ENCODE results near the gene LMNTD2. TPM values are rescaled to one million over a fixed set of nuclear protein-coding genes. Genes with fewer than 3 reads are reported as not detected.

LMNTD2 gene
- total and polyA plus RNA-seq, 10 donors: 3.9 to 10.1 (median 5.7) TPM

- intact Hi-C loops (cut with DNase I; ENCODE audit: low total_unique reads): no loop called here
- peaks cover 17 to 43% (median 34%) of the 10 kb centered on the region in 6 donors for H3K4me1 ChIP-seq
- H3K36me3 ChIP-seq: peaks cover 0 to 51% (median 2%) of the 10 kb centered on the region in 6 donors
- 86 to 97% (median 93%) methylated on average over 5 of the region's 5 CpGs for WGBS, 5 donors
- no peaks in the 10 kb centered on the region for H3K9me3 ChIP-seq
- H3K27ac ChIP-seq: no peak overlapping the region
- no peaks in the 10 kb centered on the region for H3K27me3 ChIP-seq (replicated peaks in 1 of 7)
- TF ChIP-seq POLR2A (IDR thresholded peaks at IDR 0.05): no peak
- TF ChIP-seq POLR2AphosphoS5 (IDR thresholded peaks at IDR 0.05): no peak
- TF ChIP-seq CTCF (IDR thresholded peaks at IDR 0.05 in 8 of 11, conservative IDR thresholded peaks at IDR 0.05 in 3 of 11): no peak
- no peak overlapping the region for H3K4me3 ChIP-seq
- no peak for DNase-seq
Observed at GRCh38 chr11:508956-509355, 51.6 kb downstream of the LMNTD2 start.

GRCh38 chr11:507727-508515, 52.6 kb downstream of the LMNTD2 start:
- Histone ChIP-seq H3K4me1 (peaks cover 22 to 53% (median 44%) of the 10 kb centered on the region in 6 donors), H3K27ac (peak overlapping the region; percentile 67 to 100 (median 99)), H3K9me3 (no peaks in the 10 kb centered on the region), H3K4me3 (peak overlapping the region; percentile 38 to 85 (median 72)), H3K36me3 (peaks cover 0 to 42% (median 2%) of the 10 kb centered on the region in 6 donors), H3K27me3 (replicated peaks in 1 of 7) (no peaks in the 10 kb centered on the region)
- intact Hi-C loops (cut with DNase I; ENCODE audit: low total_unique reads): no loop called here
- TF ChIP-seq CTCF (IDR thresholded peaks at IDR 0.05 in 8 of 11, conservative IDR thresholded peaks at IDR 0.05 in 3 of 11) (no peak), POLR2AphosphoS5 (IDR thresholded peaks at IDR 0.05) (no peak), POLR2A (IDR thresholded peaks at IDR 0.05) (no peak)
- WGBS, 5 donors: 45 to 63% (median 47%) methylated on average over 32 to 45 of the region's 45 CpGs
- DNase-seq: peak; percentile 80

GRCh38 chr11:506995-507726, 53.4 kb downstream of the LMNTD2 start, which contains the start of gene RNH1:
TSS of gene RNH1 (minus strand) at chr11:507242. CDS start at chr11:502162, 5,080 bp downstream.
- H3K27ac ChIP-seq: peak within 1 kb of the TSS; percentile 95 to 100 (median 99)
- H3K36me3 ChIP-seq: peaks cover 0 to 39% (median 2%) of the 10 kb centered on the region in 6 donors
- H3K27me3 ChIP-seq (replicated peaks in 1 of 7): no peaks in the 10 kb centered on the region
- intact Hi-C loops (cut with DNase I; ENCODE audit: low total_unique reads): no loop called here
- peak within 1 kb of the TSS; percentile 61 to 94 (median 79) for H3K4me3 ChIP-seq
- peaks cover 25 to 57% (median 52%) of the 10 kb centered on the region in 6 donors for H3K4me1 ChIP-seq
- peak; percentile 100 for DNase-seq
- H3K9me3 ChIP-seq: no peaks in the 10 kb centered on the region
- WGBS, 5 donors: 0 to 2% (median 1%) methylated on average over 40 to 93 of the region's 93 CpGs; no CpG with 5 or more reads in 1 of the 5 donors
- TF ChIP-seq POLR2AphosphoS5 (IDR thresholded peaks at IDR 0.05) (peak; percentile 83 to 90 (median 84)), CTCF (IDR thresholded peaks at IDR 0.05 in 8 of 11, conservative IDR thresholded peaks at IDR 0.05 in 3 of 11) (no peak), POLR2A (IDR thresholded peaks at IDR 0.05) (no peak)

Data from spleen (tissue), 11 donors.